Mucosa of descending colon (tissue), 3 donors: ENCODE data around the gene MCFD2. TPM values are rescaled to one million over a fixed set of nuclear protein-coding genes. Genes with fewer than 3 reads are reported as not detected.

Source experiments
- ATAC-seq: fragments of 200-7000 bp; cut with Tn5 transposase; one replicate; pipeline ENCODE4 v1.9.1; 2020; ENCODE audit warnings: mild to moderate bottlenecking, moderate library complexity
- DNase-seq, 3 donors: peaks; one replicate each; pipeline ENCODE4 v3.0.0-alpha.2; 2020
- H3K36me3 ChIP-seq: fragments of 200-600 bp; one replicate; pipeline ENCODE4 v1.8.0; 2021; ENCODE audit warnings: low read depth, mild to moderate bottlenecking
- H3K4me1 ChIP-seq: fragments of 200-600 bp; one replicate; pipeline ENCODE4 v1.8.0; 2021; ENCODE audit warnings: low read depth, mild to moderate bottlenecking
- H3K4me3 ChIP-seq: fragments of 200-600 bp; one replicate; pipeline ENCODE4 v1.8.0; 2021; ENCODE audit warnings: mild to moderate bottlenecking
- H3K9me3 ChIP-seq: fragments of 200-600 bp; one replicate; pipeline ENCODE4 v1.8.0; 2021; ENCODE audit warnings: mild to moderate bottlenecking
- CTCF ChIP-seq: fragments of 200-600 bp; IDR thresholded peaks from one replicate; pipeline ENCODE4 v1.8.0; 2022; ENCODE audit warnings: antibody characterized with exemption, mild to moderate bottlenecking
- intact Hi-C, 2 donors: fragments of 100-400 bp; cut with DNase I in 1 of 2; cut with micrococcal nuclease in 1 of 2; formaldehyde crosslinking; loops; one replicate each; pipeline versions ENCODE4 v1.11.0 to v1.11.1; 2022; cut with DNase I, micrococcal nuclease
- total RNA-seq, 3 donors: library from RNA; stranded (reverse); fragmentation: NEBNext Ultra II Directional in 2 of 3; extraction: Animal tissue kit (Norgen Biotek cat#: 25700) in 2 of 3; gene quantifications; one replicate each; pipeline versions ENCODE4 v1.2.1 to v1.2.4, GENCODE V29; 2021 to 2023
- donor health status: DM: no; HTN: no; CAD: no; lungs with moderate emphysema.
- donor health status: DM: no; HTN: no; CAD: no.
- donor health status: DM: no; HTN: yes; CAD: no.

The MCFD2 gene
- total RNA-seq, 3 donors from 2014 or later: 34.7 to 77.3 (median 49.5) TPM

- Histone ChIP-seq H3K36me3 (peaks cover 6% of the 10 kb centered on the region), H3K4me3 (no peak overlapping the region), H3K4me1 (no peaks in the 10 kb centered on the region), H3K9me3 (no peaks in the 10 kb centered on the region)
- DNase-seq: no peak
- ATAC-seq: no peak
- no peak for TF ChIP-seq CTCF
- intact Hi-C loops: no loop called here
Observed at GRCh38 chr2:46960618-46961017, 45.0 kb upstream of the MCFD2 start.

GRCh38 chr2:46958431-46959017, 42.9 kb upstream of the MCFD2 start:
- DNase-seq (no peak), ATAC-seq (no peak)
- Histone ChIP-seq H3K36me3 (peaks cover 6% of the 10 kb centered on the region), H3K9me3 (no peaks in the 10 kb centered on the region), H3K4me3 (no peak overlapping the region), H3K4me1 (no peaks in the 10 kb centered on the region)
- no peak for TF ChIP-seq CTCF
- intact Hi-C loops: no loop called here

GRCh38 chr2:46956981-46957531, 41.5 kb upstream of the MCFD2 start:
- peaks cover 6% of the 10 kb centered on the region for H3K36me3 ChIP-seq
- no peak for ATAC-seq
- TF ChIP-seq CTCF: no peak
- no peak for DNase-seq
- intact Hi-C loops: no loop called here
- no peaks in the 10 kb centered on the region for H3K9me3 ChIP-seq
- H3K4me3 ChIP-seq: no peak overlapping the region
- H3K4me1 ChIP-seq: no peaks in the 10 kb centered on the region

- Histone ChIP-seq H3K4me1 (no peaks in the 10 kb centered on the region), H3K9me3 (no peaks in the 10 kb centered on the region), H3K4me3 (no peak overlapping the region), H3K36me3 (peaks cover 6% of the 10 kb centered on the region)
- ATAC-seq (no peak), DNase-seq (no peak)
- no peak for TF ChIP-seq CTCF
- intact Hi-C loops: no loop called here
Observed at GRCh38 chr2:46955764-46956163, 40.2 kb upstream of the MCFD2 start.

GRCh38 chr2:46954951-46955571, 39.5 kb upstream of the MCFD2 start:
- TF ChIP-seq CTCF: no peak
- H3K4me1 ChIP-seq: no peaks in the 10 kb centered on the region
- ATAC-seq: peak; percentile 71
- H3K36me3 ChIP-seq: peaks cover 6% of the 10 kb centered on the region
- DNase-seq: peak in 1 of 3 donors; percentile 62
- H3K9me3 ChIP-seq: no peaks in the 10 kb centered on the region
- H3K4me3 ChIP-seq: no peak overlapping the region
- intact Hi-C loops: no loop called here
